MM.1S (cell line): Measurements from ENCODE around the gene FLT4.

Experiments
- DNase-seq: peaks from one replicate; pipeline ENCODE4 v3.0.0-alpha.2; 2015
- H2AFZ ChIP-seq: fragments of 300-600 bp; sonication (generic); 2 replicates; pipeline ENCODE4 v1.6.0; 2016; ENCODE audit warnings: antibody characterized with exemption, low read length
- H3F3A ChIP-seq: fragments of 300-600 bp; sonication (generic); 2 replicates; pipeline ENCODE4 v1.6.1; 2016; ENCODE audit warnings: mild to moderate bottlenecking, antibody characterized with exemption, low read length, moderate library complexity, mixed read lengths; ENCODE audit not compliant: insufficient read depth
- H3K27ac ChIP-seq: fragments of 300-600 bp; sonication (generic); 2 replicates; pipeline ENCODE4 v1.5.1; 2016; ENCODE audit warnings: mild to moderate bottlenecking, low read length
- H3K27me3 ChIP-seq: fragments of 300-600 bp; sonication (generic); replicated peaks from 2 replicates; pipeline ENCODE4 v1.6.0; 2016; ENCODE audit warnings: low read length; ENCODE audit not compliant: insufficient read depth
- H3K36me3 ChIP-seq: fragments of 300-600 bp; sonication (generic); replicated peaks from 2 replicates; pipeline ENCODE4 v1.6.1; 2016; ENCODE audit warnings: mild to moderate bottlenecking, low read length, mixed read lengths; ENCODE audit not compliant: insufficient read depth
- H3K4me1 ChIP-seq: fragments of 300-600 bp; sonication (generic); 2 replicates; pipeline ENCODE4 v1.6.1; 2016; ENCODE audit warnings: low read length, mixed read lengths
- H3K4me2 ChIP-seq: fragments of 300-600 bp; sonication (generic); 2 replicates; pipeline ENCODE4 v1.6.0; 2016; ENCODE audit warnings: low read depth, low read length
- H3K4me3 ChIP-seq: fragments of 300-600 bp; sonication (generic); 2 replicates; pipeline ENCODE4 v1.5.1; 2016; ENCODE audit warnings: low read length, mixed read lengths
- H3K79me2 ChIP-seq: fragments of 300-600 bp; sonication (generic); 2 replicates; pipeline ENCODE4 v1.6.1; 2016; ENCODE audit warnings: mixed run types, low read length, mixed read lengths
- H3K9ac ChIP-seq: fragments of 300-600 bp; sonication (generic); 2 replicates; pipeline ENCODE4 v1.6.1; 2016; ENCODE audit warnings: low read length, mixed read lengths
- H3K9me2 ChIP-seq: fragments of 300-600 bp; sonication (generic); replicated peaks from 2 replicates; pipeline ENCODE4 v1.6.1; 2016; ENCODE audit warnings: mild to moderate bottlenecking, low read length, mixed read lengths; ENCODE audit not compliant: insufficient read depth
- H3K9me3 ChIP-seq: fragments of 300-600 bp; sonication (generic); replicated peaks from 2 replicates; pipeline ENCODE4 v1.6.1; 2016; ENCODE audit warnings: mild to moderate bottlenecking, low read length, mixed read lengths; ENCODE audit not compliant: insufficient read depth
- H4K20me1 ChIP-seq: fragments of 300-600 bp; sonication (generic); 2 replicates; pipeline ENCODE4 v1.6.1; 2016; ENCODE audit warnings: mild to moderate bottlenecking, low read length, moderate library complexity, mixed read lengths; ENCODE audit not compliant: insufficient read depth
- CTCF ChIP-seq: fragments of 300-600 bp; sonication (generic); IDR thresholded peaks from 2 replicates; pipeline ENCODE4 v1.5.1; 2016; ENCODE audit warnings: antibody characterized with exemption, low read length, mixed read lengths
- EZH2 ChIP-seq: fragments of 300-600 bp; sonication (generic); optimal IDR thresholded peaks from 2 replicates; pipeline ENCODE3; 2017; ENCODE audit warnings: low read depth, mild to moderate bottlenecking, antibody characterized with exemption, low read length, mixed read lengths
- EZH2phosphoT487 ChIP-seq: fragments of 300-600 bp; sonication (generic); IDR thresholded peaks from 2 replicates; pipeline ENCODE4 v1.6.1; 2018; ENCODE audit warnings: antibody characterized with exemption, low read length

FLT4 gene

DNA sequence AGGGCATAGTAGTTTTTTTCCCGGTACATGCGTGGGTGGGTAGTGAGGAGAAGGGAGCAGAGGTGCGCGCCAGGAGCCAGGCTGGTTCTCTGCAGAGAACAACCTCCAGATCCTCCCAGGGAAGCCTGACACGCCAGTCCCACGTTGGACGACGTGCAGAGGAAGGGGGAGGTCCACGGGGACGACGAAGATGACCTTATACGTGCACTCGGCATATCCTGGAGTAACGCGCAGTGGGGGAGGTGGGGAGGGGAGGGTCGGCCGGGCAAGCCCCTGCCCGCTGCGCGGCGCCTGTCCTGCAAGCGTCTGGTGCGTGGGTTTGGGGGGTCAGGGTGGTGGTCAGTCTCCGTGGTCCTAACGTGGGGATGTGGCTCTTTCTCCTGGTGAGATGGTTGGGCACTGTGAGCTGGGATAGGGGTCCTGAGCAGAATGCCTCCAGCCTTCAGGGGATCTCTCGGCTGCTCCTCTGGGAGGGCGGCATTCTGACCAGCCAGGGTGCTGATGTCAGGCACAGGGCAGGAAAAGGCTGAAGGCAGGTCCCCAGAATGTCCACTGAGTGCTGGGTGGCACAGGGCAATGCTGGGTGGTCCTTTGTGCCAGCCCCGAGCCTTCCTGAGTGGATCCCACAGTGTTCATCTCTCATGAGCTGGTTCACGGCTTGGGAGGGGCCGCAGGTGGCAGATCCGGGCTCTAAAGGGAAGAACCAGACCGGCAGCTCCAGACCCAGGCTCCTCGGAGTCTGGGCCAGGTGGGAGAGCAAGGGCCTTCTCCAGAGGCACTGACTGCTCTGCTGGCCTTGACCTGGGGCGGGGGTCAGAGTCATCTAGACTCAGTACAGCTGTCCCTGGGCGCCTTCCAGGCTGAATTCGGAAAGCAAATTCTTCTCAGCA is 47.6 kb downstream of the FLT4 start:
- H3K4me2 ChIP-seq, result no peak overlapping the region
- no peaks in the 10 kb centered on the region for H3F3A ChIP-seq
- no peaks in the 10 kb centered on the region for H3K36me3 ChIP-seq
- H3K9ac ChIP-seq, result no peak overlapping the region
- H3K9me2 ChIP-seq, result no peaks in the 10 kb centered on the region
- no peaks in the 10 kb centered on the region for H3K79me2 ChIP-seq
- TF ChIP-seq EZH2 (no peak), CTCF (no peak), EZH2phosphoT487 (no peak)
- no peaks in the 10 kb centered on the region for H4K20me1 ChIP-seq
- H3K4me1 ChIP-seq, result no peaks in the 10 kb centered on the region
- H3K4me3 ChIP-seq, result no peak overlapping the region
- no peak overlapping the region for H2AFZ ChIP-seq
- H3K27ac ChIP-seq, result no peak overlapping the region
- H3K27me3 ChIP-seq, result peaks cover 69% of the 10 kb centered on the region
- H3K9me3 ChIP-seq, result no peaks in the 10 kb centered on the region
- no peak for DNase-seq

DNA sequence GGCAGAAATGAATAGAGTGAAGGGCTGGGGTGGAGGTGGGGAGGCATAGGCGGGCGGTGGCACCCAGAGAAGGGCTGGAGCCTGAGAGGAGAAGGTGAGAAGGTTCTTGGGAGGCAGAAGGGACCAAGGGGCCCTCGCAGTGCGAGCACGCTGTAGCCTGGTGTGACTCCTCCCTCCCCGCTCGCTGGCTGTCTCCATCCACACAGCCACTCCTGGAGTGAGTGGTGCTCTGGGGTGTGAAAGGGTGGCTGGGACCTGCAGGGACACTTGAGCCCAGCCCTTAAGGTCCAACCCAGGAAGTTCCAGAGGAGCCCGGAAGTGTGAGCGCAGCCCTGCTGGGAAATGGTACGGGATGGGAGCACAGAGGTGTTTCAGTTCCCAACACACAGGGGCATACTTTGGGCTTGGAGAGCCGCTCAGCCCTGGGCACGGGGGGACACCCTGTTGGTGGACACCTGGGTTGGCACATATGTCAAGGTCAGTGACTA is 48.8 kb downstream of the FLT4 start:
- no peak for DNase-seq

DNA sequence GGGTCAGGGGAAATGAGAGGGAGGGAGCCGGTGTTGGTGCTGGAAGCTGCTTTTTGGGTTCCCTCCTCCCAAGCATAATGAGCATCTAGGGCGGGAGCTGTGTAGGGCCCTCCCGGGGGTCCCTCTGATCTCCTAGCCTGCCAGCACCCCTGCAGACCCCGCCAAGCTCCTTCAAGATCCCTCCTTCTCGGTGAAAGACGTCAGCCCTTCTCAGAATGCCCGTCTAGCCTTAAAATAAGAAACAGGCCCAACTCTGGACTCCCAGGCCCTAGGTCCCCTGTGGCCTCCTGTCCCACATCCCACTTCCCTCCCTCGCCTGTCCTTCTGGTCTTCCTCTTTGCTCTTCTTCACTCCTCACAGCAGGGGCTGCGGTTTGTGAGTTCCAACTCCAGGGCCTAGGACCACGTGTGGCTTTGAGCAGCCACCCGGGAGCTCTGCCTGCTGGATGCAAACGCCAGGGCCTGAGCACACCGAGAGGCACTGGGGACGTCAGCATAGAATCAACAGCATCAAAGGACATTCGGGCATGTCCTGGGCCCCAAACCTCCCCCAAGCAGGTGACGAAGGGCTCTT is 49.3 kb downstream of the FLT4 start:
- peaks cover 73% of the 10 kb centered on the region for H3K27me3 ChIP-seq
- H3K79me2 ChIP-seq, result no peaks in the 10 kb centered on the region
- H3K9me2 ChIP-seq, result no peaks in the 10 kb centered on the region
- H4K20me1 ChIP-seq, result no peaks in the 10 kb centered on the region
- H3K36me3 ChIP-seq, result no peaks in the 10 kb centered on the region
- no peak for DNase-seq
- no peaks in the 10 kb centered on the region for H3K4me1 ChIP-seq
- no peaks in the 10 kb centered on the region for H3F3A ChIP-seq
- no peak for TF ChIP-seq CTCF
- TF ChIP-seq EZH2phosphoT487, result no peak
- no peak for TF ChIP-seq EZH2
- no peak overlapping the region for H3K9ac ChIP-seq
- no peak overlapping the region for H3K27ac ChIP-seq
- no peak overlapping the region for H2AFZ ChIP-seq
- no peak overlapping the region for H3K4me2 ChIP-seq
- no peaks in the 10 kb centered on the region for H3K9me3 ChIP-seq
- no peak overlapping the region for H3K4me3 ChIP-seq

More for the DNA sequence above, 48.8 kb downstream of the FLT4 start:
- Histone ChIP-seq H3K4me3 (no peak overlapping the region), H3K9me3 (no peaks in the 10 kb centered on the region), H2AFZ (no peak overlapping the region), H3K79me2 (no peaks in the 10 kb centered on the region), H4K20me1 (no peaks in the 10 kb centered on the region), H3K4me2 (no peak overlapping the region), H3K4me1 (no peaks in the 10 kb centered on the region), H3K36me3 (no peaks in the 10 kb centered on the region), H3F3A (no peaks in the 10 kb centered on the region), H3K27ac (no peak overlapping the region), H3K9me2 (no peaks in the 10 kb centered on the region), H3K27me3 (peaks cover 78% of the 10 kb centered on the region), H3K9ac (no peak overlapping the region)
- TF ChIP-seq EZH2, result no peak
- no peak for TF ChIP-seq CTCF
- TF ChIP-seq EZH2phosphoT487, result no peak
